ENCODE results near the gene GJC1.

Gene GJC1

DNA sequence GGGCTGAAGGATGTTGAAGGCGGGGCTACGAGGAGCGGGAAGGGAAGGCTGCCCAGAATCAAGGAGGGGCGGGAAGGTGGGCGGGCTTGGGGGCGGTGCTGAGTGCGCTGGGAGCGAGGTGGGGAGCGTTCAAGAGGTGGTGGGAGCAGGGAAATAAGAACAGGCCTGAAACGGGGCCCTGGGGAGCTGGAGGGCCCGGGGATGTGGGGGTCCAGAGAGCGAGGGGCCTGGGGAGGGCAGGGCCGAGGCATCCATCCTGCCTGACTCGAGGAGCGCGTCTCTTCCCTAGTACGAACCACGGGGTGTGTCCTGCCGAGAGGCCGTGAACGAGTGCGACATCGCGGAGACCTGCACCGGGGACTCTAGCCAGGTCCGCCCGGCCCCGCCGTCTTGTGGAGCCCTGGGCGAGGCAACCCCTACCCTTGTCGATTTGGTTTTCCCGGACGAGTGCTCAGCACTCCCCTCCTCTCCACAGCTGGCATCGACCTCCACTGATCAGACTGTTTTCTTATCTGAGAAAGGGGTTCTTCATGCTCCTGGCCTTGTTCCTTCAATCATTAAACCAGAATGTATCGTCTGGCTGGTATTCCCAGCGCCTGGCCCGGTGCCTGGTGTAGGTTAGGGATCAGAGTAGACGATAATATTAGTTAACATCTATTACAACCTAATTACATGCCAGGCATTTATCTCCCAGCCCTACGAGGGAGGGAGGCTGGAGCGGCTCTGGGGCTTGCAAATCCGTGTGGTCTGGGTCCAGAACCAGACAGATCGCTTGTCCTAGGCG lies 54.1 kb downstream of the GJC1 start:
- DNase-seq: no peak

DNA sequence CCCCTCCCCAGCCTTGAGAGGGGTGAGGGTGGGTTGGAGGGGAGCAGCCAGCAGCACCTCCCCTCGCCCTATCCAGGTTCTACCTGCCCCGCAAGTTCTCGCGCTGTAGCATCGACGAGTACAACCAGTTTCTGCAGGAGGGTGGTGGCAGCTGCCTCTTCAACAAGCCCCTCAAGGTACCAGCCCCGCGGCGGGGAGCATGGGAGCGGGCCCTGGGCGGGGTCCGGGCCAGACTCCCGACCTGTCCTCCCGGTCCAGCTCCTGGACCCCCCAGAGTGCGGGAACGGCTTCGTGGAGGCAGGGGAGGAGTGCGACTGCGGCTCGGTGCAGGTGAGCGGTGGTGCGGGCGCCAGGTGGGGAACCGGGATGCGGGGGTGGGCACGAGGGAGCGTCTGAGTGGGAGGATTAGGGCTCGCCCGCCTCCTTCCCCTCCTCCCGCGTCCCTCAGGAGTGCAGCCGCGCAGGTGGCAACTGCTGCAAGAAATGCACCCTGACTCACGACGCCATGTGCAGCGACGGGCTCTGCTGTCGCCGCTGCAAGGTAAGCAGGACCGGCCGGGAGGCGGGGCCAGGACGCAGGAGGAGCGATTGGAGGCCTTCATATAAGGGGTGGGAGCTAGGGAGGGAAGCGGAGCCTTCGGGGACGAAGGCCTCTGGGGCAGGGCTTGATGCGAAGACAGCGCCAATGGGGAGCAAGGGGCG lies 54.8 kb downstream of the GJC1 start:
- peak; percentile 86 for DNase-seq

DNA sequence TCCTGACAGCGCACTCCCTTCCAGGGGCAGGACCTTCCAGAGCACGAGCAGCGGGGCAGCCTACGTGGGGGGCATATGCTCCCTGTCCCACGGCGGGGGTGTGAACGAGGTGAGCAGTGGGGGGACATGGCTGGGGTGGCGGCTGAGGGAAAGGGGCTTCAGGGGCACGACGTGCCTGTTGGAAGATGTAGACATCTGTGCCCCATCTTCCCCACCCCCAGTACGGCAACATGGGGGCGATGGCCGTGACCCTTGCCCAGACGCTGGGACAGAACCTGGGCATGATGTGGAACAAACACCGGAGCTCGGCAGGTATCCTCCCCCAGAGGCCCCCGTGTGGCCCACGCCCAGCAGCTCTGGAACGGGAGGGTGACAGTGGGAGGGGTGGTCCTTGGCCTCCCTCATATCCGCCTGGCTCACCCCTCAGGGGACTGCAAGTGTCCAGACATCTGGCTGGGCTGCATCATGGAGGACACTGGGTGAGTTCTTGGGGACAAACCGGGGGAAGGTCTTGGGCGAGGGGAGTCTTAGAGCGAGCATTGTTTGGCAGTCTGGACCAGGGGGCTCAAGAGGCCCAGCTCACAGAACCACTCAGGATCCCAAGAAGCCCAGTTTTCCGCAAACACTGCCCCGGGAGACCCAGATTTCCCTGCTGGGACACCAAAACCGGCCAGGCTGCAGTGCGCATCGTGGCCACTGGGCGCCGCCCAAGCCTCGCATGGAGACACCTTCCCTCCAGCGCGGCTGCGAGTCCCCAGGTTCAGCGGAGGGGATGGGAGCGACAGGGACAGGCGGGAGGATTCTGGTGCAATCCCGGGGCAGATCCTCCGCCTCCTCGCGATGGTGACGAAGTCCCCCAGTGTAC lies 55.6 kb downstream of the GJC1 start:
- peak; percentile 46 for DNase-seq

GRCh38 chr17:44773140-44773539 lies 56.9 kb downstream of the GJC1 start:
- DNase-seq: no peak

GRCh38 chr17:44772308-44773045 lies 57.6 kb downstream of the GJC1 start:
- no peak for DNase-seq

DNA sequence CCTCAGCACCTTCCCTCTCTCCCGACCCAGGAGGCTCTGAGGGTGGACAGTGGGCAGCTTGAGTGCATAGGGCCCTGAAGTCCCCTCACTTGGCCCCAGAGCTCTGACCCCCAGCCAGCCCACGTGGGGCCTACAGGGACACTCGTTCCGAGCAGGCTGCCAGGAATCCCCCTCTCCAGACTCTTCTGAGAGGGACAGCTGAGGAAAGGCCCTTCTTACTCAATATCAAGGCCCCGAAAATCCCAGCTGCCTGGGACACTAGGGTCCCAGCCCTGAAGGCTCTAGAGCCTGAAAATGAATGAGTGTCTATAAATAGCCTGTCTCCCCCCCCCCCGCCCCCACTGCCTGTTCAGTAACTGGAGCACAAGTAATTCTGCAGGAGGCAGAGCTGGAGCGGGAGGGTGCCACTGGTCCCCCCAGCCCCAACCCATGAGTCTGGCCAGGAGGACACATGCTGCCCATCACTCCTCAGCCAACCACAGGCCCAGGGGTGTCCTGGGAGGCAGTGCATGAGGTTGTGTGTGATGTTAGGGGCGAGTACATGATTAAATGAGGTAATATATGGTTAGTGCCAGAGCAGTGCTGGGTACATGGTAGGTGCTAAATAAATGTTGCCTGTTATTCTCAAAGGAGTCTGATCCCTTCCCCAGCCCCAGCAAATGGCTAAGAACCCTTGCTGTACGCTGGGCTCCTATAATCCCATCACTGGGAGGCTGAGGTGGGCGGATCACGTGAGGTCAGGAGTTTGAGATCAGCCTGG lies 59.7 kb downstream of the GJC1 start:
- DNase-seq: no peak

GRCh38 chr17:44769647-44770084 lies 60.4 kb downstream of the GJC1 start:
- DNase-seq: no peak

- DNase-seq: no peak
Observed at GRCh38 chr17:44769230-44769629, 60.9 kb downstream of the GJC1 start.

GRCh38 chr17:44768505-44769142 lies 61.5 kb downstream of the GJC1 start:
- DNase-seq: no peak

- no peak for DNase-seq
Observed at GRCh38 chr17:44767493-44767892, 62.6 kb downstream of the GJC1 start.

GRCh38 chr17:44766409-44767038 lies 63.6 kb downstream of the GJC1 start:
- DNase-seq: no peak

- DNase-seq: no peak
Observed at GRCh38 chr17:44765965-44766364, 64.1 kb downstream of the GJC1 start.

DNA sequence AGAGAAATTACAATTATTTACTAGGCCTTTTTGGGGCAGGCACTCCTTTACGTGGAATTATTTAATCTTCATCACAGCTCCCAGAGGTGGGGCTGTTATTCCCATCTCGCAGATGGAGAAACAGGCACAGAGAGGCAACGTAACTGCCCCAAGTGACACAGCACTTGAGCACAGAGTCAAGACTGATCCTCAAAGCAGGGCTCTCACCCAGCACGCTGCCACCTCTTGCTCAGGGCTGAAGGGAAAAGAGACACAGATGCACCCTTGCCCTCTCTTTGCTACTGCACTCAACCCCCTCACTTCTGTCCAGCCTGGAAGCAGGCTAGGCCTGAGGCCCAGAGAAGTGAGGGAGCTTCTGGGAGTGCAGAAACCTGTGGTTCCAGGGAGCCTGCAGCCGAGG lies 66.9 kb downstream of the GJC1 start:
- DNase-seq: no peak

GRCh38 chr17:44761932-44762810 lies 67.9 kb downstream of the GJC1 start:
- no peak for DNase-seq

GRCh38 chr17:44760474-44761308 lies 69.4 kb downstream of the GJC1 start:
- DNase-seq: no peak

GRCh38 chr17:44759916-44760243 lies 70.2 kb downstream of the GJC1 start:
- DNase-seq: no peak

GRCh38 chr17:44759086-44759915 lies 70.8 kb downstream of the GJC1 start:
- DNase-seq: no peak

Measured in SHP77 treated with DMSO at 0.1 percent for 48 hours (cell line).